ENCODE data around the gene RNF141. TPM values are rescaled to one million over a fixed set of nuclear protein-coding genes. Genes with fewer than 3 reads are reported as not detected.

The RNF141 gene
- total and polyA plus RNA-seq, 2 donors (not counting 3 experiments of a cell fraction or from before 2014, with no cell fraction given), result 9.4 to 32.4 TPM

- Histone ChIP-seq H3K4me2 (ENCODE audit: insufficient read depth, low read length) (peak overlapping the region; percentile 22), H3K4me1 (ENCODE audit: control insufficient read depth, extremely low read depth, insufficient read depth, low read length) (peaks cover 7% of the 10 kb centered on the region), H3K79me2 (ENCODE audit: control insufficient read depth, insufficient read depth, low read length) (no peaks in the 10 kb centered on the region), H3K27me3 (ENCODE audit: control insufficient read depth in 2 of 2, insufficient read depth in 2 of 2, low read length in 2 of 2) (no peaks in the 10 kb centered on the region), H2AFZ (ENCODE audit: low read depth, low read length) (no peak overlapping the region), H3K36me3 (ENCODE audit: control insufficient read depth in 2 of 2, extremely low read depth in 1 of 2, insufficient read depth in 2 of 2, low read length in 2 of 2) (no peaks in the 10 kb centered on the region), H3K27ac (ENCODE audit: insufficient read depth, low read depth, low read length) (no peak overlapping the region), H3K9ac (replicated peaks; ENCODE audit: extremely low read depth, insufficient read depth, low read length) (no peak overlapping the region), H3K9me1 (replicated peaks; ENCODE audit: control insufficient read depth, extremely low read depth, insufficient read depth, low read length) (no peaks in the 10 kb centered on the region), H3K4me3 (replicated peaks in 1 of 3; ENCODE audit: insufficient read depth in 1 of 3, low read depth in 1 of 3, low read length in 3 of 3) (no peak overlapping the region), H4K20me1 (replicated peaks; ENCODE audit: control insufficient read depth, extremely low read depth, insufficient read depth, low read length) (no peaks in the 10 kb centered on the region), H3K9me3 (replicated peaks; ENCODE audit: control insufficient read depth, insufficient read depth, low read length) (no peaks in the 10 kb centered on the region)
- no peak for TF ChIP-seq CTCF (IDR thresholded peaks at IDR 0.05; ENCODE audit: extremely low read depth in 1 of 2, insufficient read depth in 1 of 2, low read depth in 1 of 2, low read length in 2 of 2)
- no peak for TF ChIP-seq EZH2 (IDR thresholded peaks at IDR 0.05; ENCODE audit: borderline replicate concordance, low read depth, low read length, severe bottlenecking)
- no peak for TF ChIP-seq GATA2 (IDR thresholded peaks at IDR 0.05; ENCODE audit: insufficient read depth, insufficient read length, low read depth, low read length)
- no peak for TF ChIP-seq POLR2A (IDR thresholded peaks at IDR 0.05; ENCODE audit: low read depth, low read length)
- TF ChIP-seq POLR2AphosphoS5 (IDR thresholded peaks at IDR 0.05; ENCODE audit: insufficient read depth, low read depth, low read length), result no peak
- no peak for TF ChIP-seq FOS (IDR thresholded peaks at IDR 0.05; ENCODE audit: borderline replicate concordance, insufficient read depth, low read length)
- TF ChIP-seq JUN (IDR thresholded peaks at IDR 0.05; ENCODE audit: borderline replicate concordance, insufficient read depth, insufficient read length, low read depth), result no peak
- TF ChIP-seq MAX (IDR thresholded peaks at IDR 0.05; ENCODE audit: insufficient read depth, insufficient read length), result no peak
- TF ChIP-seq MYC (IDR thresholded peaks at IDR 0.05; ENCODE audit: low read depth, low read length), result no peak
- intact Hi-C loops (cut with micrococcal nuclease), result loop anchor here (1.0 to 2.0 kb wide), 4 partner anchors 27 to 221 kb away; partner anchors contain the start of gene RNF141
- no peak for FAIRE-seq
- BruUV-seq (replicated peaks), result no TSS peak
- peak; percentile 18 for DNase-seq (ENCODE audit: low read depth, low spot score)
- ChIA-PET POLR2A (interaction anchor here (1.0 kb wide), 1 partner anchor 26 kb away, joined by 4 read pairs; the partner anchor contains the start of gene RNF141), CTCF (interaction anchor here (0.6 to 3.7 kb wide), 36 partner anchors 9 to 227 kb away, joined by 3 to 45 read pairs (median 4); partner anchors contain the start of genes AMPD3, LYVE1 and RNF141)
- dilution Hi-C loops (cut with MboI; ENCODE audit: extremely low pct_ligation_motif_present, low sequenced_read_pairs), result no loop called here
Observed at GRCh38 chr11:10514709-10515108, 26.3 kb downstream of the RNF141 start.
